Mucosa of descending colon (tissue), 3 donors: ENCODE measurements around the gene MPL. TPM values are rescaled to one million over a fixed set of nuclear protein-coding genes. Genes with fewer than 3 reads are reported as not detected.

ENCODE experiments used
- ATAC-seq: fragments of 200-7000 bp; cut with Tn5 transposase; one replicate; pipeline ENCODE4 v1.9.1; 2020; ENCODE audit warnings: mild to moderate bottlenecking, moderate library complexity
- DNase-seq, 3 donors: peaks; one replicate each; pipeline ENCODE4 v3.0.0-alpha.2; 2020
- H3K36me3 ChIP-seq: fragments of 200-600 bp; one replicate; pipeline ENCODE4 v1.8.0; 2021; ENCODE audit warnings: low read depth, mild to moderate bottlenecking
- H3K4me1 ChIP-seq: fragments of 200-600 bp; one replicate; pipeline ENCODE4 v1.8.0; 2021; ENCODE audit warnings: low read depth, mild to moderate bottlenecking
- H3K4me3 ChIP-seq: fragments of 200-600 bp; one replicate; pipeline ENCODE4 v1.8.0; 2021; ENCODE audit warnings: mild to moderate bottlenecking
- H3K9me3 ChIP-seq: fragments of 200-600 bp; one replicate; pipeline ENCODE4 v1.8.0; 2021; ENCODE audit warnings: mild to moderate bottlenecking
- CTCF ChIP-seq: fragments of 200-600 bp; IDR thresholded peaks from one replicate; pipeline ENCODE4 v1.8.0; 2022; ENCODE audit warnings: antibody characterized with exemption, mild to moderate bottlenecking
- intact Hi-C, 2 donors: fragments of 100-400 bp; cut with DNase I in 1 of 2; cut with micrococcal nuclease in 1 of 2; formaldehyde crosslinking; loops; one replicate each; pipeline versions ENCODE4 v1.11.0 to v1.11.1; 2022; cut with DNase I, micrococcal nuclease
- total RNA-seq, 3 donors: library from RNA; stranded (reverse); fragmentation: NEBNext Ultra II Directional in 2 of 3; extraction: Animal tissue kit (Norgen Biotek cat#: 25700) in 2 of 3; gene quantifications; one replicate each; pipeline versions ENCODE4 v1.2.1 to v1.2.4, GENCODE V29; 2021 to 2023
- donor health status: DM: no; HTN: no; CAD: no; lungs with moderate emphysema.
- donor health status: DM: no; HTN: no; CAD: no.
- donor health status: DM: no; HTN: yes; CAD: no.

The MPL gene
- total RNA-seq, 3 donors from 2014 or later, result 0.81 to 1.0 TPM; not detected in 1

DNA sequence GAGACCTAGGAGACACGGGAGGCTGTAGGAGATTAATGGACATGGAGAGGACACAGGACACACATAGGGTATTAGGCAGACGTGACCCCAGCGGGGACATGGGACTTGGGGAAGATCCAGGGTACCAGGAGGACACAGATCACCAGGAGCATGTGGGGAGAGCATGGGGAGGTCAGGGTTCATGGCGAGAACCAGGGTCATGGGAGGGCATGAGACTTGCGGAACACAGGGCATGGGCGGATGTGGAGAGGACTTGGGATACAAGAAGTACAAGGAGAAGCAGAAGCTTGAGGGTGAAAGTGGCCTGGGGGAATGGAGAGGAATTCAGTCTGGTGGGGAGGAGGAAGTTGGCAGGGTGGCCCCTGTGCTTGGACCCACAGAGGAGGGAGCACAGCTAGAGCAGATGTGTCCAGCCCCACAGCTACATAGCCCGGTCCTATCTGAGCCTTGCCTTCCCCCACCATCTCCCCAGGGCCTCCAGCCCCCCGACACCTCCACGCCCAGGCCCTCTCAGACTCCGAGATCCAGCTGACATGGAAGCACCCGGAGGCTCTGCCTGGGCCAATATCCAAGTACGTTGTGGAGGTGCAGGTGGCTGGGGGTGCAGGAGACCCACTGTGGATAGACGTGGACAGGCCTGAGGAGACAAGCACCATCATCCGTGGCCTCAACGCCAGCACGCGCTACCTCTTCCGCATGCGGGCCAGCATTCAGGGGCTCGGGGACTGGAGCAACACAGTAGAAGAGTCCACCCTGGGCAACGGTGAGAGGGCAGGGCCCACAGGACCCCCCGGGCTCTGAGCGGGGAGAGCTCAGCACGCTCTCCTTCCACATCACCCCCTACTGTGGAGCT is 24.7 kb upstream of the MPL start:
- Histone ChIP-seq H3K36me3 (no peaks in the 10 kb centered on the region), H3K4me1 (peaks cover 6% of the 10 kb centered on the region), H3K4me3 (no peak overlapping the region), H3K9me3 (no peaks in the 10 kb centered on the region)
- ATAC-seq, result no peak
- TF ChIP-seq CTCF, result no peak
- intact Hi-C loops, result no loop called here
- DNase-seq, result peak in 1 of 3 donors; percentile 44

- DNase-seq, result peak; percentile 69 to 86 (median 84)
- intact Hi-C loops, result no loop called here
Measured at GRCh38 chr1:43313771-43314170, 23.8 kb upstream of the MPL start.

GRCh38 chr1:43314233-43314632 is 23.4 kb upstream of the MPL start:
- intact Hi-C loops, result no loop called here
- Histone ChIP-seq H3K9me3 (no peaks in the 10 kb centered on the region), H3K36me3 (no peaks in the 10 kb centered on the region), H3K4me1 (peaks cover 6% of the 10 kb centered on the region), H3K4me3 (no peak overlapping the region)
- ATAC-seq, result no peak
- DNase-seq, result peak in 1 of 3 donors; percentile 8
- TF ChIP-seq CTCF, result no peak

More at GRCh38 chr1:43313771-43314170, 23.8 kb upstream of the MPL start:
- Histone ChIP-seq H3K4me3 (no peak overlapping the region), H3K4me1 (peaks cover 6% of the 10 kb centered on the region), H3K9me3 (no peaks in the 10 kb centered on the region), H3K36me3 (no peaks in the 10 kb centered on the region)
- peak; percentile 78 for ATAC-seq
- TF ChIP-seq CTCF, result no peak

GRCh38 chr1:43315481-43315880 is 22.1 kb upstream of the MPL start:
- TF ChIP-seq CTCF, result no peak
- peaks cover 6% of the 10 kb centered on the region for H3K4me1 ChIP-seq
- no peaks in the 10 kb centered on the region for H3K9me3 ChIP-seq
- ATAC-seq (no peak), DNase-seq (no peak)
- intact Hi-C loops, result no loop called here
- no peaks in the 10 kb centered on the region for H3K36me3 ChIP-seq
- H3K4me3 ChIP-seq, result no peak overlapping the region

GRCh38 chr1:43315963-43316737 is 21.5 kb upstream of the MPL start:
- H3K36me3 ChIP-seq, result no peaks in the 10 kb centered on the region
- intact Hi-C loops, result no loop called here
- peaks cover 6% of the 10 kb centered on the region for H3K4me1 ChIP-seq
- ATAC-seq (no peak), DNase-seq (peak in 1 of 3 donors; percentile 8)
- TF ChIP-seq CTCF, result no peak
- H3K4me3 ChIP-seq, result no peak overlapping the region
- no peaks in the 10 kb centered on the region for H3K9me3 ChIP-seq
